ENCODE results near the gene SLC35B1.

DNA sequence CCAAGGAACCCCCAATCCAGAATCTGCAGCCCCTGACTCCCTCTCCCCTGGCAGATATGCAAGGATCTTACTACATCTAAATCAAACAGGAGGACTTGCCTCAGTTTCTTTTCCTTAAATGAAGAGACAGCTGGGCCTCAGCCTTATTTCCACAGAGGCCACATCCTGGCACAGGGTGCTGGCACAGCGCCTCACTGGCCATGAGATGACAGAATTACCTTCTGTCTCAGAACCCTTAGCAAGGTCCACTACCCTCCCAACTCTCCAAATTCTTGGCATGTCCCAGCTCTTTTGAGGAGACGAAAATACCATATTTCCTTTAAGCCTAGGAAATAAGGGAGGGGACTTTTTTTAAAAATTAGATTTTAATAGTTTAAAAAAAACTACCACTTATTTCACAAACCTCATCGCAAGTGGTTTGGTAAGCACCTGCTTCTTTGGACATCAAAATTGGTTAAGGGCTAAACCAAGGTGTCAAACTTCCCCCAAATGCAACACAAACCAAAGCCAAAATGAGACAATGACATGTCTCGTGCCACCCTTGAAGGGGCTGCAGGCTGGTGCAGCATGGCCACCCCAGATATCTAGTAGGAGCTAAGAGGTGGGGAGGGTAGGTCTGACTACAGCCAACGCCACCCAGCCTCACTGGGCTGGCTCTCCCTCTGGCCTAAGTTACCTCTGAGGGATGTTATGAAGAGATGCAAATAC is 30.8 kb upstream of the SLC35B1 start:
- TF ChIP-seq, protein P1, sequence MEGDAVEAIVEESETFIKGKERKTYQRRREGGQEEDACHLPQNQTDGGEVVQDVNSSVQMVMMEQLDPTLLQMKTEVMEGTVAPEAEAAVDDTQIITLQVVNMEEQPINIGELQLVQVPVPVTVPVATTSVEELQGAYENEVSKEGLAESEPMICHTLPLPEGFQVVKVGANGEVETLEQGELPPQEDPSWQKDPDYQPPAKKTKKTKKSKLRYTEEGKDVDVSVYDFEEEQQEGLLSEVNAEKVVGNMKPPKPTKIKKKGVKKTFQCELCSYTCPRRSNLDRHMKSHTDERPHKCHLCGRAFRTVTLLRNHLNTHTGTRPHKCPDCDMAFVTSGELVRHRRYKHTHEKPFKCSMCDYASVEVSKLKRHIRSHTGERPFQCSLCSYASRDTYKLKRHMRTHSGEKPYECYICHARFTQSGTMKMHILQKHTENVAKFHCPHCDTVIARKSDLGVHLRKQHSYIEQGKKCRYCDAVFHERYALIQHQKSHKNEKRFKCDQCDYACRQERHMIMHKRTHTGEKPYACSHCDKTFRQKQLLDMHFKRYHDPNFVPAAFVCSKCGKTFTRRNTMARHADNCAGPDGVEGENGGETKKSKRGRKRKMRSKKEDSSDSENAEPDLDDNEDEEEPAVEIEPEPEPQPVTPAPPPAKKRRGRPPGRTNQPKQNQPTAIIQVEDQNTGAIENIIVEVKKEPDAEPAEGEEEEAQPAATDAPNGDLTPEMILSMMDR (conservative IDR thresholded peaks at IDR 0.05; ENCODE audit: low read depth, low read length): no peak
- no peak for TF ChIP-seq EZH2 (IDR thresholded peaks at IDR 0.05; ENCODE audit: borderline replicate concordance, low read depth, low read length, poor library complexity, severe bottlenecking)
